K562 (cell line): ENCODE data around the gene AMZ1. TPM values are rescaled to one million over a fixed set of nuclear protein-coding genes. Genes with fewer than 3 reads are reported as not detected.

Experiments
- CHCHD3 ChIP-seq: fragments of 250-450 bp; sonication (Bioruptor Pico); IDR thresholded peaks from 2 replicates; pipeline ENCODE4 v2.1.2; 2022; ENCODE audit warnings: mild to moderate bottlenecking
- FOXP1 ChIP-seq: sonication (generic); formaldehyde crosslinking; IDR thresholded peaks from 2 replicates; pipeline ENCODE4 v1.8.0; 2022; ENCODE audit warnings: mild to moderate bottlenecking, missing genetic modification reagents
- GTF2A2 ChIP-seq: IDR thresholded peaks from 2 replicates; pipeline ENCODE4 v1.6.1; 2016; ENCODE audit warnings: mild to moderate bottlenecking, missing genetic modification characterization, missing compliant biosample characterization
- SIN3B ChIP-seq: fragments of 450-650 bp; IDR thresholded peaks from 2 replicates; pipeline ENCODE4 v1.6.1; 2017; ENCODE audit warnings: low read depth, mild to moderate bottlenecking, moderate library complexity
- SMARCA5 ChIP-seq: fragments of 450-650 bp; IDR thresholded peaks from 2 replicates; pipeline ENCODE4 v1.6.1; 2016
- SMARCC2 ChIP-seq: fragments of 450-650 bp; IDR thresholded peaks from 2 replicates; pipeline ENCODE4 v1.6.1; 2017; ENCODE audit warnings: antibody characterized with exemption, moderate library complexity, mild to moderate bottlenecking, low read depth
- polyA plus RNA-seq, 8 experiments: library from polyadenylated mRNA; depleted of rRNA in 4 of 8; stranded (reverse) in 5 of 8; unstranded in 3 of 8; fragments of >200 nt; fragmentation: Nextera tagmentation in 2 of 8; fragmentation: Illumina TruSeq in 1 of 8; extraction: Ambion mirVana in 2 of 8; extraction: Trizol in 1 of 8; gene quantifications; 2 replicates each; pipeline versions ENCODE4 v1.2.1 to v1.2.3, GENCODE V29; 2011 to 2014; ENCODE audit warnings: inconsistent platforms in 1 of 8, missing spikeins in 1 of 8
- total RNA-seq, 7 experiments: library from RNA; depleted of rRNA in 6 of 7; stranded (reverse); fragments of >200 nt in 6 of 7; fragmentation: Illumina TruSeq in 2 of 7; extraction: Trizol in 2 of 7; gene quantifications; 2 replicates each; pipeline versions ENCODE4 v1.2.1 to v1.2.3, GENCODE V29; 2011 to 2021; ENCODE audit warnings: low replicate concordance in 1 of 7
- TF ChIP-seq, protein P1 (sequence below): sonication (generic); formaldehyde crosslinking; IDR thresholded peaks from 2 replicates; pipeline ENCODE4 v1.8.0; 2023; ENCODE audit warnings: missing genetic modification reagents, mild to moderate bottlenecking, borderline replicate concordance
- TF ChIP-seq, protein P2 (sequence below): fragments of 250-450 bp; sonication (Bioruptor Pico); IDR thresholded peaks from 2 replicates; pipeline ENCODE4 v1.8.0; 2022; ENCODE audit warnings: moderate library complexity, mild to moderate bottlenecking, inconsistent platforms
- TF ChIP-seq, protein P3 (sequence below): IDR thresholded peaks from 3 replicates; pipeline ENCODE4 v1.6.1; 2011; ENCODE audit warnings: borderline replicate concordance, mild to moderate bottlenecking, moderate library complexity; ENCODE audit not compliant: insufficient read length; ENCODE audit errors: extremely low read depth
- TF ChIP-seq, protein P4 (sequence below): fragments of 250-450 bp; sonication (Bioruptor Pico); IDR thresholded peaks from 2 replicates; pipeline ENCODE4 v1.5.0; 2022; ENCODE audit warnings: mild to moderate bottlenecking

Gene AMZ1
- total and polyA plus RNA-seq, 9 of the 15 experiments (the other 6 are each of a cell fraction or from before 2014, with no cell fraction given) = not detected

DNA sequence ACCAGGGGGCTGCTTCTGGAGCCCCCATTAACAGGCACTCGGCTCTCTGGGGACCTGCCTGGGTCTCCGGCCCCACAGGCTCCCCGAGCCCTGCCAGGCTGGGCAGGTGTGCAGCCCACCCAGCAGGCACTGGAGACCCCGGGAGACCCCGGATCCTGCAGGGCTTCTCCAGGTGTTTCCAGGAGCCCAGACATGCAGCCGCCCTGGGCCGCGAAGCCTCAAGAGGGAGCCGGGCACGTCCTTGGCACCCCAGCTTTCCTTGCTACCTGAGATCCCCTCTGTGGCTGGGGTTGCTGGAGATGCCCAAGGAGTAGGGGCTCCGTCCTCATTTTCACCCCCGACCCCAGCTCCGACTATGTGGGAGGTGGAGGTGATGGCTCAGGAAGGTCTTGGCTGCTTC lies 7.7 kb upstream of the AMZ1 start (continued):
- TF ChIP-seq, protein P1, sequence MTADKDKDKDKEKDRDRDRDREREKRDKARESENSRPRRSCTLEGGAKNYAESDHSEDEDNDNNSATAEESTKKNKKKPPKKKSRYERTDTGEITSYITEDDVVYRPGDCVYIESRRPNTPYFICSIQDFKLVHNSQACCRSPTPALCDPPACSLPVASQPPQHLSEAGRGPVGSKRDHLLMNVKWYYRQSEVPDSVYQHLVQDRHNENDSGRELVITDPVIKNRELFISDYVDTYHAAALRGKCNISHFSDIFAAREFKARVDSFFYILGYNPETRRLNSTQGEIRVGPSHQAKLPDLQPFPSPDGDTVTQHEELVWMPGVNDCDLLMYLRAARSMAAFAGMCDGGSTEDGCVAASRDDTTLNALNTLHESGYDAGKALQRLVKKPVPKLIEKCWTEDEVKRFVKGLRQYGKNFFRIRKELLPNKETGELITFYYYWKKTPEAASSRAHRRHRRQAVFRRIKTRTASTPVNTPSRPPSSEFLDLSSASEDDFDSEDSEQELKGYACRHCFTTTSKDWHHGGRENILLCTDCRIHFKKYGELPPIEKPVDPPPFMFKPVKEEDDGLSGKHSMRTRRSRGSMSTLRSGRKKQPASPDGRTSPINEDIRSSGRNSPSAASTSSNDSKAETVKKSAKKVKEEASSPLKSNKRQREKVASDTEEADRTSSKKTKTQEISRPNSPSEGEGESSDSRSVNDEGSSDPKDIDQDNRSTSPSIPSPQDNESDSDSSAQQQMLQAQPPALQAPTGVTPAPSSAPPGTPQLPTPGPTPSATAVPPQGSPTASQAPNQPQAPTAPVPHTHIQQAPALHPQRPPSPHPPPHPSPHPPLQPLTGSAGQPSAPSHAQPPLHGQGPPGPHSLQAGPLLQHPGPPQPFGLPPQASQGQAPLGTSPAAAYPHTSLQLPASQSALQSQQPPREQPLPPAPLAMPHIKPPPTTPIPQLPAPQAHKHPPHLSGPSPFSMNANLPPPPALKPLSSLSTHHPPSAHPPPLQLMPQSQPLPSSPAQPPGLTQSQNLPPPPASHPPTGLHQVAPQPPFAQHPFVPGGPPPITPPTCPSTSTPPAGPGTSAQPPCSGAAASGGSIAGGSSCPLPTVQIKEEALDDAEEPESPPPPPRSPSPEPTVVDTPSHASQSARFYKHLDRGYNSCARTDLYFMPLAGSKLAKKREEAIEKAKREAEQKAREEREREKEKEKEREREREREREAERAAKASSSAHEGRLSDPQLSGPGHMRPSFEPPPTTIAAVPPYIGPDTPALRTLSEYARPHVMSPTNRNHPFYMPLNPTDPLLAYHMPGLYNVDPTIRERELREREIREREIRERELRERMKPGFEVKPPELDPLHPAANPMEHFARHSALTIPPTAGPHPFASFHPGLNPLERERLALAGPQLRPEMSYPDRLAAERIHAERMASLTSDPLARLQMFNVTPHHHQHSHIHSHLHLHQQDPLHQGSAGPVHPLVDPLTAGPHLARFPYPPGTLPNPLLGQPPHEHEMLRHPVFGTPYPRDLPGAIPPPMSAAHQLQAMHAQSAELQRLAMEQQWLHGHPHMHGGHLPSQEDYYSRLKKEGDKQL (CRISPR knock-in tag) = no peak
- TF ChIP-seq, protein P2, sequence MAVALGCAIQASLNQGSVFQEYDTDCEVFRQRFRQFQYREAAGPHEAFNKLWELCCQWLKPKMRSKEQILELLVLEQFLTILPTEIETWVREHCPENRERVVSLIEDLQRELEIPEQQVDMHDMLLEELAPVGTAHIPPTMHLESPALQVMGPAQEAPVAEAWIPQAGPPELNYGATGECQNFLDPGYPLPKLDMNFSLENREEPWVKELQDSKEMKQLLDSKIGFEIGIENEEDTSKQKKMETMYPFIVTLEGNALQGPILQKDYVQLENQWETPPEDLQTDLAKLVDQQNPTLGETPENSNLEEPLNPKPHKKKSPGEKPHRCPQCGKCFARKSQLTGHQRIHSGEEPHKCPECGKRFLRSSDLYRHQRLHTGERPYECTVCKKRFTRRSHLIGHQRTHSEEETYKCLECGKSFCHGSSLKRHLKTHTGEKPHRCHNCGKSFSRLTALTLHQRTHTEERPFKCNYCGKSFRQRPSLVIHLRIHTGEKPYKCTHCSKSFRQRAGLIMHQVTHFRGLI = no peak
- TF ChIP-seq SMARCA5 (no peak), SMARCC2 (no peak), SIN3B (no peak), FOXP1 (no peak), CHCHD3 (CRISPR knock-in tag) (no peak), GTF2A2 (tag) (no peak)
- TF ChIP-seq, protein P3, sequence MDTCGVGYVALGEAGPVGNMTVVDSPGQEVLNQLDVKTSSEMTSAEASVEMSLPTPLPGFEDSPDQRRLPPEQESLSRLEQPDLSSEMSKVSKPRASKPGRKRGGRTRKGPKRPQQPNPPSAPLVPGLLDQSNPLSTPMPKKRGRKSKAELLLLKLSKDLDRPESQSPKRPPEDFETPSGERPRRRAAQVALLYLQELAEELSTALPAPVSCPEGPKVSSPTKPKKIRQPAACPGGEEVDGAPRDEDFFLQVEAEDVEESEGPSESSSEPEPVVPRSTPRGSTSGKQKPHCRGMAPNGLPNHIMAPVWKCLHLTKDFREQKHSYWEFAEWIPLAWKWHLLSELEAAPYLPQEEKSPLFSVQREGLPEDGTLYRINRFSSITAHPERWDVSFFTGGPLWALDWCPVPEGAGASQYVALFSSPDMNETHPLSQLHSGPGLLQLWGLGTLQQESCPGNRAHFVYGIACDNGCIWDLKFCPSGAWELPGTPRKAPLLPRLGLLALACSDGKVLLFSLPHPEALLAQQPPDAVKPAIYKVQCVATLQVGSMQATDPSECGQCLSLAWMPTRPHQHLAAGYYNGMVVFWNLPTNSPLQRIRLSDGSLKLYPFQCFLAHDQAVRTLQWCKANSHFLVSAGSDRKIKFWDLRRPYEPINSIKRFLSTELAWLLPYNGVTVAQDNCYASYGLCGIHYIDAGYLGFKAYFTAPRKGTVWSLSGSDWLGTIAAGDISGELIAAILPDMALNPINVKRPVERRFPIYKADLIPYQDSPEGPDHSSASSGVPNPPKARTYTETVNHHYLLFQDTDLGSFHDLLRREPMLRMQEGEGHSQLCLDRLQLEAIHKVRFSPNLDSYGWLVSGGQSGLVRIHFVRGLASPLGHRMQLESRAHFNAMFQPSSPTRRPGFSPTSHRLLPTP = no peak
- TF ChIP-seq, protein P4, sequence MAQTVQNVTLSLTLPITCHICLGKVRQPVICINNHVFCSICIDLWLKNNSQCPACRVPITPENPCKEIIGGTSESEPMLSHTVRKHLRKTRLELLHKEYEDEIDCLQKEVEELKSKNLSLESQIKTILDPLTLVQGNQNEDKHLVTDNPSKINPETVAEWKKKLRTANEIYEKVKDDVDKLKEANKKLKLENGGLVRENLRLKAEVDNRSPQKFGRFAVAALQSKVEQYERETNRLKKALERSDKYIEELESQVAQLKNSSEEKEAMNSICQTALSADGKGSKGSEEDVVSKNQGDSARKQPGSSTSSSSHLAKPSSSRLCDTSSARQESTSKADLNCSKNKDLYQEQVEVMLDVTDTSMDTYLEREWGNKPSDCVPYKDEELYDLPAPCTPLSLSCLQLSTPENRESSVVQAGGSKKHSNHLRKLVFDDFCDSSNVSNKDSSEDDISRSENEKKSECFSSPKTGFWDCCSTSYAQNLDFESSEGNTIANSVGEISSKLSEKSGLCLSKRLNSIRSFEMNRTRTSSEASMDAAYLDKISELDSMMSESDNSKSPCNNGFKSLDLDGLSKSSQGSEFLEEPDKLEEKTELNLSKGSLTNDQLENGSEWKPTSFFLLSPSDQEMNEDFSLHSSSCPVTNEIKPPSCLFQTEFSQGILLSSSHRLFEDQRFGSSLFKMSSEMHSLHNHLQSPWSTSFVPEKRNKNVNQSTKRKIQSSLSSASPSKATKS (CRISPR knock-in tag) = no peak
